Measurements from ENCODE around the gene TPPP2. TPM values are rescaled to one million over a fixed set of nuclear protein-coding genes. Genes with fewer than 3 reads are reported as not detected.
A peak's percentile ranks its signal among the peaks of the same experiment; 100 is the strongest.

Gene TPPP2
- total RNA-seq, 1 experiment from 2014 or later, result not detected

- H3K79me2 ChIP-seq (ENCODE audit: low read depth), result no peaks in the 10 kb centered on the region
- POLR2A ChIA-PET (ENCODE audit: unreplicated experiment), result no interaction called here
- H3K27me3 ChIP-seq (ENCODE audit: insufficient read depth, low read depth), result no peaks in the 10 kb centered on the region
- no peaks in the 10 kb centered on the region for H3K9me2 ChIP-seq (ENCODE audit: insufficient read depth)
- H3K36me3 ChIP-seq (ENCODE audit: low read depth), result peaks cover 2% of the 10 kb centered on the region; the same call in 1 of the 2 replicates
- H4K20me1 ChIP-seq (ENCODE audit: insufficient read depth), result no peaks in the 10 kb centered on the region
- H3K27ac ChIP-seq, result no peak overlapping the region
- TF ChIP-seq EZH2 (IDR thresholded peaks at IDR 0.05; ENCODE audit: low read depth) (no peak), CTCF (conservative IDR thresholded peaks at IDR 0.05) (no peak)
- DNase-seq, result no peak
- peaks cover 20% of the 10 kb centered on the region for H3K4me1 ChIP-seq (replicated peaks; ENCODE audit: insufficient read depth)
- CTCF ChIA-PET, result no interaction called here
- no peak overlapping the region for H2AFZ ChIP-seq
- no peak overlapping the region for H3K4me3 ChIP-seq
- H3F3A ChIP-seq (ENCODE audit: insufficient read depth, low read depth), result peaks cover 13% of the 10 kb centered on the region; the same call in 1 of the 2 replicates
- no peaks in the 10 kb centered on the region for H3K9me3 ChIP-seq (ENCODE audit: insufficient read depth, low read depth)
- intact Hi-C loops (cut with micrococcal nuclease; ENCODE audit: unreplicated experiment), result loop anchor here (5.0 kb wide), 1 partner anchor 365 kb away; no protein-coding TSS in a partner anchor
- no TSS peak for BruUV-seq (replicated peaks)
- H3K4me2 ChIP-seq, result peak overlapping the region; percentile 47; the same call in 1 of the 2 replicates
Observed at GRCh38 chr14:20997564-20997963, 32.5 kb upstream of the TPPP2 start.

GRCh38 chr14:20998139-20998538 lies 31.9 kb upstream of the TPPP2 start:
- no peak overlapping the region for H3K4me3 ChIP-seq

GRCh38 chr14:20998674-20999366 lies 31.2 kb upstream of the TPPP2 start, which contains the start of gene SLC39A2:
Gene SLC39A2, plus strand, starts transcription at chr14:20999293. Its CDS starts 154 bp downstream, at chr14:20999447.
- peaks cover 20% of the 10 kb centered on the region for H3K4me1 ChIP-seq (replicated peaks; ENCODE audit: insufficient read depth)
- peak within 1 kb of the TSS; percentile 68 for H3K27ac ChIP-seq
- no peaks in the 10 kb centered on the region for H3K36me3 ChIP-seq (ENCODE audit: low read depth)
- TF ChIP-seq CTCF (conservative IDR thresholded peaks at IDR 0.05) (no peak), EZH2 (IDR thresholded peaks at IDR 0.05; ENCODE audit: low read depth) (no peak)
- no peak within 1 kb of the TSS for H2AFZ ChIP-seq
- H3K79me2 ChIP-seq (ENCODE audit: low read depth), result no peaks in the 10 kb centered on the region
- intact Hi-C loops (cut with micrococcal nuclease; ENCODE audit: unreplicated experiment), result loop anchor here (2.0 to 5.0 kb wide), 2 partner anchors 28 to 367 kb away; no protein-coding TSS in a partner anchor
- H3K4me3 ChIP-seq, result no peak within 1 kb of the TSS
- no peaks in the 10 kb centered on the region for H3K27me3 ChIP-seq (ENCODE audit: insufficient read depth, low read depth)
- BruUV-seq (replicated peaks), result no TSS peak
- H4K20me1 ChIP-seq (ENCODE audit: insufficient read depth), result no peaks in the 10 kb centered on the region
- peak; percentile 64 to 76 for DNase-seq
- H3K9me2 ChIP-seq (ENCODE audit: insufficient read depth), result no peaks in the 10 kb centered on the region
- peak within 1 kb of the TSS; percentile 47 for H3K4me2 ChIP-seq
- ChIA-PET CTCF (interaction anchor here (0.6 to 1.9 kb wide), 4 partner anchors 16 to 106 kb away, joined by 3 to 9 read pairs (median 4); no protein-coding TSS in a partner anchor), POLR2A (ENCODE audit: unreplicated experiment) (interaction anchor here (0.7 kb wide), 1 partner anchor 11 kb away, joined by 3 read pairs; no protein-coding TSS in a partner anchor)
- H3K9me3 ChIP-seq (ENCODE audit: insufficient read depth, low read depth), result no peaks in the 10 kb centered on the region
- H3F3A ChIP-seq (ENCODE audit: insufficient read depth, low read depth), result peaks cover 13% of the 10 kb centered on the region; the same call in 1 of the 2 replicates

More at GRCh38 chr14:20998139-20998538, 31.9 kb upstream of the TPPP2 start:
- no TSS peak for BruUV-seq (replicated peaks)
- Histone ChIP-seq H3F3A (ENCODE audit: insufficient read depth, low read depth) (peaks cover 13% of the 10 kb centered on the region; the same call in 1 of the 2 replicates), H3K27ac (peak overlapping the region; percentile 68), H3K36me3 (ENCODE audit: low read depth) (no peaks in the 10 kb centered on the region), H3K9me3 (ENCODE audit: insufficient read depth, low read depth) (no peaks in the 10 kb centered on the region), H3K79me2 (ENCODE audit: low read depth) (no peaks in the 10 kb centered on the region), H3K9me2 (ENCODE audit: insufficient read depth) (no peaks in the 10 kb centered on the region), H4K20me1 (ENCODE audit: insufficient read depth) (no peaks in the 10 kb centered on the region), H3K4me2 (peak overlapping the region; percentile 47), H2AFZ (no peak overlapping the region), H3K4me1 (replicated peaks; ENCODE audit: insufficient read depth) (peaks cover 20% of the 10 kb centered on the region), H3K27me3 (ENCODE audit: insufficient read depth, low read depth) (no peaks in the 10 kb centered on the region)
- ChIA-PET POLR2A (ENCODE audit: unreplicated experiment) (interaction anchor here (0.7 kb wide), 1 partner anchor 11 kb away, joined by 3 read pairs; no protein-coding TSS in a partner anchor), CTCF (interaction anchor here (1.9 kb wide), 1 partner anchor 27 kb away, joined by 9 read pairs; no protein-coding TSS in a partner anchor)
- DNase-seq, result peak; percentile 17 to 61
- no peak for TF ChIP-seq CTCF (conservative IDR thresholded peaks at IDR 0.05)
- TF ChIP-seq EZH2 (IDR thresholded peaks at IDR 0.05; ENCODE audit: low read depth), result no peak
- intact Hi-C loops (cut with micrococcal nuclease; ENCODE audit: unreplicated experiment), result loop anchor here (2.0 to 5.0 kb wide), 2 partner anchors 27 to 366 kb away; no protein-coding TSS in a partner anchor
